Ovary (tissue), 9 donors: ENCODE results near the gene CDCP1. TPM values are rescaled to one million over a fixed set of nuclear protein-coding genes. Genes with fewer than 3 reads are reported as not detected.

ENCODE experiments used
- DNase-seq, 5 donors: peaks; one replicate each; pipeline ENCODE4 v3.0.0-alpha.2; 2019 to 2020
- H3K27ac ChIP-seq, 2 donors: fragments of 200-600 bp; one replicate each; pipeline versions ENCODE4 v1.5.1 to v1.8.0; 2019 to 2022
- H3K27me3 ChIP-seq: fragments of 200-600 bp; one replicate; pipeline ENCODE4 v1.8.0; 2022
- H3K36me3 ChIP-seq: fragments of 200-600 bp; sonication (generic); one replicate; pipeline ENCODE4 v1.5.1; 2019
- H3K4me1 ChIP-seq: one replicate; pipeline ENCODE4 v1.8.1; 2013; ENCODE audit warnings: mild to moderate bottlenecking, moderate library complexity; ENCODE audit not compliant: insufficient read depth
- H3K4me3 ChIP-seq: fragments of 200-600 bp; sonication (generic); one replicate; pipeline ENCODE4 v1.5.1; 2017
- H3K9me3 ChIP-seq, 2 donors: fragments of 200-600 bp in 1 of 2; sonication (generic) in 1 of 2; one replicate each; pipeline versions ENCODE4 v1.5.1 to v1.8.1; 2013 to 2019; ENCODE audit warnings: mild to moderate bottlenecking in 1 of 2, moderate library complexity in 1 of 2
- CTCF ChIP-seq, 3 donors: fragments of 450-650 bp in 2 of 3; fragments of 200-600 bp in 1 of 3; IDR thresholded peaks; one replicate each; pipeline versions ENCODE4 v1.5.1 to v1.8.0; 2016 to 2022; ENCODE audit warnings: antibody characterized with exemption in 3 of 3, mild to moderate bottlenecking in 1 of 3
- EP300 ChIP-seq: sonication (generic); formaldehyde crosslinking; IDR thresholded peaks from one replicate; pipeline ENCODE4 v1.6.1; 2017; ENCODE audit warnings: antibody characterized with exemption
- POLR2A ChIP-seq: fragments of 450-650 bp; IDR thresholded peaks from one replicate; pipeline ENCODE4 v1.6.1; 2017; ENCODE audit warnings: antibody characterized with exemption, mild to moderate bottlenecking, moderate library complexity
- WGBS, 3 donors: extraction: QIAGEN DNeasy Blood & Tissue Kit in 1 of 3; methylation state at CpG; one replicate each; pipeline versions ENCODE4 v1.1.5 to v1.1.7; 2013 to 2017; 5-methylcytosine and 5-hydroxymethylcytosine counted together
- intact Hi-C, 4 donors: fragments of 100-400 bp; cut with DNase I; formaldehyde crosslinking; loops; one replicate each; pipeline versions ENCODE4 v1.11.0 to v1.15.1; 2022 to 2023
- polyA plus RNA-seq, 2 donors: library from polyadenylated mRNA; stranded (reverse); fragments of 200-250 nt in 1 of 2; fragments of 350-450 nt in 1 of 2; fragmentation: Illumina TruSeq in 1 of 2; extraction: RNeasy Lipid Tissue Mini Kit (QIAGEN cat#74804) in 1 of 2; gene quantifications; one replicate each; pipeline ENCODE4 v1.2.3, GENCODE V29; 2013 to 2014
- total RNA-seq, 7 donors: library from RNA; depleted of rRNA in 2 of 7; stranded (reverse); fragments of >200 nt in 2 of 7; fragmentation: NEBNext Ultra II Directional in 3 of 7; extraction: Animal tissue kit (Norgen Biotek cat#: 25700) in 3 of 7; gene quantifications; one replicate each; pipeline versions ENCODE4 v1.1.0 to v1.2.4, GENCODE V29; 2016 to 2023
- donor health status: DM: no; HTN: no; CAD: no; lungs with moderate emphysema.
- donor health status: DM: no; HTN: no; CAD: no.
- donor health status: Bipolar disorder and iron deficiency.
- donor health status: DM: yes; HTN: yes; CAD: no.
- donor health status: DM: no; HTN: no; CAD: no.
- donor health status: DM: yes; HTN: yes; CAD: no.

The CDCP1 gene
- total and polyA plus RNA-seq, 9 donors = 0.12 to 14.4 (median 1.7) TPM

DNA sequence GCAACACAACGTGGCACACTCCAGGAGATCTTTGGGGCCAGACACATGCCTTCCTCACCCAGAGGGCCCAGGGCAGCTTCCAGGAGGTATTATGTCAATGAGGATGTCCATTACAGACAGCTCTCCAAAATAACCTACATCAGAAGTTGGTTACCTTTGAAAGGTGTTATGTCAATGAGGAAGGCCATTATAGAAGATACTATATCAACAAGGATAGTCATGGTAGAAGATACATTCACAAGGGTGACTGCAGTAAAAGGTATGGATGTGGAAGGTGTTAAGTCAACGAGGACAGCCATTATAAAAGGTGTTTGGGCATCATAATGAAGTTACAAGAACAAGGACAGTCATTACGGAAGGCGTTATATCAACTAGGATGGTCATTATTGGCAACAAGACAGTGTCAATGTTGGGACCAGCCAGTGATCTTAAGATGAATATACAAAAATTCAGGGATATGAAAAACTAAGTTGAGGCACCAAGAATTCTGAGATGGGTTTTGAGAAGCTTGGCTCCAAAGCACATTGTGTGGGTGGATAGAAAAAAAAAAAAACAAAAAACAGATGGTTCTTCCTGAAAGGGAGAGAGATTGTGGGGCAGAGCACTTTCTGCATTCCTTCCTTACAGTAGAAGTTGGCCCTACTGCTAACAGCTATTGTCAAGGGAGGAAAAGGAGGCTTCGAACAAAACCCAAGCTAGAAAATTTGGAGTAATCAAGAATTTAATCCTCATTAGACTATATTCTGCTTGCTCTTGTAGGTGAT is 11.2 kb downstream of the CDCP1 start:
- 74 to 82% (median 78%) methylated on average over 5 of the region's 5 CpGs for WGBS, 3 donors
- H3K27ac ChIP-seq = no peak overlapping the region
- intact Hi-C loops = no loop called here

DNA sequence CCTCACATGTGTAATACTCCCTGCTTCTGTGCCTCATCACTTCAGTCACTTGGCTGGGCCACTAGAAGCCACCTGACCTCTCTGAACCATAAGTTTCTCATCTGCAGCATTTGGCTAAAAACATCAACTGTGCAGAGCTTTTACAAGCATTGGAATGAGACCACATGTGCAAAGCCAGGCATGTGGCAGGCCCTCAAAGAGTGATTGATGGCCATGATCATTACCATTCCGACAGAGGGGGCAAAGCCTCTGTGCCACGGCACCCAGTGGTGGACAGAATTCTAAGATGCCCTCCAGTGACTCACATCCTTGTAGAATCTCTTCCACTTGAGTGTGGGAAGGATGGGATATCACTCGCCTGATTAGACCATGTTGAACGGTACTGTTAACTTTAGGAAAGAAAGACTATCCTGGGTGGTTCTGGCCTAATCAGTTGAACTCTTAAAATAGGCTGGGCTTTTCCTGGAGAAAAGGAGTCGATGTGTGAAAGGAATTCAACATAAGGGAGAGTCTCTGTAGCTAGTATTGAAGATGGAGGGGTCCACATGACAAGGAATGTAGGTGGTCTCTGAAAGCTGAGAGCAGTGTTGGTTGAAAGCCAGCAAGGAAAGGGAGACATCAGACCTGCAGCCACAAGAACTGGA is 13.5 kb downstream of the CDCP1 start:
- H3K4me1 ChIP-seq = peaks cover 2% of the 10 kb centered on the region
- no peak for DNase-seq
- intact Hi-C loops = no loop called here
- TF ChIP-seq EP300 (no peak), POLR2A (no peak), CTCF (IDR thresholded peaks at IDR 0.05) (no peak)
- H3K36me3 ChIP-seq = no peaks in the 10 kb centered on the region
- H3K27ac ChIP-seq = no peak overlapping the region
- no peak overlapping the region for H3K4me3 ChIP-seq
- H3K9me3 ChIP-seq = no peaks in the 10 kb centered on the region
- 82 to 85% (median 84%) methylated on average over 5 of the region's 5 CpGs for WGBS, 3 donors
- H3K27me3 ChIP-seq = no peaks in the 10 kb centered on the region

More for the DNA sequence above, 11.2 kb downstream of the CDCP1 start:
- H3K9me3 ChIP-seq = no peaks in the 10 kb centered on the region
- TF ChIP-seq POLR2A (no peak), CTCF (IDR thresholded peaks at IDR 0.05) (no peak), EP300 (no peak)
- H3K36me3 ChIP-seq = no peaks in the 10 kb centered on the region
- DNase-seq = no peak
- H3K27me3 ChIP-seq = no peaks in the 10 kb centered on the region
- peaks cover 2% of the 10 kb centered on the region for H3K4me1 ChIP-seq
- no peak overlapping the region for H3K4me3 ChIP-seq

DNA sequence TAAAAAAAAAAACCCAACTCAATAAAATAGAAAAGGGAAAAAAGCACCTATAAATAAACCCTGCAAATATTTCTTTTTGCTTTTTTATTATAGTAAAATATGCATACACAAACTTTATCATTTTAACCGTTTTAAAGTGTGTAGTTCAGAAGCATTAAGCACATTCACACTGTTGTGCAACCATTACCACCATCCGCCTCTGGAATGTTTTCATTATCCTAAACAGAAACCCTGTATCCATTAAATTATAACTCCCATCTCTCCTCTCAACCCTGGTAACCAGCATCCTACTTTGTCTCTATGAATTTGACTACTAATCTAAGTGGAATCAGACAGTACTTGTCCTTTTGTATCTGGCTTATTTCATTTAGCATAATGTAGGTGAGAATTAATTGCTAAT is 15.0 kb downstream of the CDCP1 start:
- TF ChIP-seq EP300 (no peak), POLR2A (no peak)
- no peaks in the 10 kb centered on the region for H3K36me3 ChIP-seq
- intact Hi-C loops = no loop called here
- 29 to 36% (median 35%) methylated on average over 2 of the region's 2 CpGs for WGBS, 3 donors
- H3K4me1 ChIP-seq = peaks cover 2% of the 10 kb centered on the region
- no peaks in the 10 kb centered on the region for H3K27me3 ChIP-seq
- DNase-seq = no peak
- H3K9me3 ChIP-seq = no peaks in the 10 kb centered on the region
- no peak overlapping the region for H3K27ac ChIP-seq
- H3K4me3 ChIP-seq = no peak overlapping the region

DNA sequence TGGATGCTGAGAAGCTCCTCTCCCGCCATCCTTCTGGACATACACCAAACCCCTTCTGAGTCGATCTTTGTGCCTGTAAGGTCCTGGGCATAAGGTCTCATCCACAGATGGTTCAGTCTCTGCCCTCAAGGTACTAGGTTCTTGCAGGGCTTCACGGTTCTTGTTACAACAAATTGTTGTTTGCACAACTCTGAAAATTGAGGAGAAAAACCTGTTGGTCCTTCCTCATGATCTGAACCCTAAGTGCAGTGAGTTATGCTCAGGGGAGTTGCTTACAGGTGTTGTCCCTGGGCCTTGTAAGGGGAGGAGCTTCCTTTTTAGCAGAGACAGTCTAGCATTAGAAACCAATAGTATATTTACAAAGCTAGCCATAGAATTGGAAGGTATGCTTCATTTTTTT is 15.7 kb downstream of the CDCP1 start:
- Histone ChIP-seq H3K4me3 (no peak overlapping the region), H3K9me3 (no peaks in the 10 kb centered on the region), H3K4me1 (no peaks in the 10 kb centered on the region), H3K27ac (no peak overlapping the region), H3K27me3 (no peaks in the 10 kb centered on the region), H3K36me3 (no peaks in the 10 kb centered on the region)
- WGBS, 3 donors = 60 to 76% (median 74%) methylated on average over 3 of the region's 3 CpGs
- intact Hi-C loops = no loop called here
- TF ChIP-seq EP300 (no peak), POLR2A (no peak), CTCF (IDR thresholded peaks at IDR 0.05) (no peak)
- DNase-seq = no peak

DNA sequence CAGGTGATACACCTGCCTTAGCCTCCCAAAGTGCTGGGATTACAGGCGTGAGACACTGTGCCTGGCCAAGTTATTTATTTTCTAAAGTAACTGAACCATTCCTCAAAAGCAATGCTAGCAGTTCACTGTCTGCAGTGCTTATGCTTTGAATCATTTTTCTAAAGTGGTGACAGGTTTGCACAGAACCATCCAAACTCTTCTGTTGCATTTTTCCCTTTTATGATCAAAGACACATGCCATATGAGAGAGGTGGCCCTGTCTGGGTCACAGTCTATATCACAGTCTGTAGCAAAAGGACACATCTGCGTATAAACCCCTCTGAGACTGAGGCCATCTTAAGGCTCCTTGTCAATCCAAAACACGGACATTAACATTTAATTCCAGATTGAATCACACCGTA is 17.2 kb downstream of the CDCP1 start:
- Histone ChIP-seq H3K4me3 (no peak overlapping the region), H3K36me3 (no peaks in the 10 kb centered on the region), H3K9me3 (no peaks in the 10 kb centered on the region), H3K27me3 (no peaks in the 10 kb centered on the region), H3K4me1 (no peaks in the 10 kb centered on the region), H3K27ac (no peak overlapping the region)
- intact Hi-C loops = no loop called here
- 83 to 85% (median 83%) methylated on average over 4 of the region's 4 CpGs for WGBS, 3 donors
- no peak for TF ChIP-seq EP300
- no peak for TF ChIP-seq POLR2A
- TF ChIP-seq CTCF (IDR thresholded peaks at IDR 0.05) = no peak
- DNase-seq = no peak
